Nucleus accumbens (tissue), 56 donors: ENCODE measurements around the gene PRSS3.
"Not testable (repeated sequence)": the region's sequence is repeated elsewhere in the genome, so short reads cannot be mapped to it uniquely, and the experiment has no call there.

Experiments
- DNase-seq, 56 donors: peaks; one replicate each; lab custom pipeline; 2025; lab: John Stamatoyannopoulos, UW

PRSS3 gene

DNA sequence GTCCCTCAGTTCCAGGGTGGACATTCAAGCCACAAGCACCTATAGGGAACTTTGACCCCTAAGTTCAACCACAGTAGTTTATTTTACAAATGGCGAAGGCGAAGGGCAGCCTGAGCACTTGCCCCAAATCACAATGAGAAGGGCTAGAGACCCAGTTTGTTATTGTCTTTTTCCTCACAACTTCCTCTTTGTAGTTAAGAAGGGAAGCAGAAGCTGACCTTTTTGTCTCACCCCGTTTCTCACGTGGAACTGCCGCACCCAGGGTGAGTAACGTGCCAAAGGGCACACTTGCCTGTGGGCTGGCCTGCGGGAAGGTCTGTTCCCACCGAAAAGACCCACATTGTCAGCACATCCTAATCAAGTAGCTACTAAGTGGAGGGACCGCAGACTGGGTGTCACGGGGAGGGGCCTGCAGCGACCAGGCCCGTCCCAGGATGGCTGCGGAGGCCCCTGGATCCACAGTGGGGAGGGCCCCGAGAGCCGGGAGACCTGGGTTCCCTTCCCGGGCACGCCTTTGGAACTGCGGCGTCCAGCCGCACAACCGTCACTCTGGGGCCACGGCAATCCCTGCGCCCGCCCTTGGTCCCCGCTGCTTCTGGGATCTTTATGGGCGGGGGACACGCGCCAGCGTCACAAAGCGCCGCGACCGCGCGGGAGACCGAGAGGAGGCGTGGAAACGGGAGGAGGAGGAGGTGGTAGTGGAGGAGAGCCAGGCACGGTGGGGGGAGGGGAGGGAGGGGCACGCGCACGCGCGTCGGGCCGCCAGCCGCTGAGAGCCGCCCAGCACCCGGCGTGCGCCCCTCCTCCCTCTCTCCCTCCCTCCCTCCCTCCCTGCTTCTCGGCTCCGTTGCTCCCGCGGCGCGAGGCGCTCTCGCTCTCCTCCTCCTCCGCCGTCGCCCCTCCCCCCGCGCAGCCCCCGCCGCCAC is 21.2 kb downstream of the PRSS3 start, which contains the start of gene UBE2R2:
Gene UBE2R2, plus strand, starts transcription at position 834 of the 926 bp plus-strand sequence. CDS start 598 bp downstream, outside the sequence.
- peak; percentile 73 to 98 (median 92) for DNase-seq

DNA sequence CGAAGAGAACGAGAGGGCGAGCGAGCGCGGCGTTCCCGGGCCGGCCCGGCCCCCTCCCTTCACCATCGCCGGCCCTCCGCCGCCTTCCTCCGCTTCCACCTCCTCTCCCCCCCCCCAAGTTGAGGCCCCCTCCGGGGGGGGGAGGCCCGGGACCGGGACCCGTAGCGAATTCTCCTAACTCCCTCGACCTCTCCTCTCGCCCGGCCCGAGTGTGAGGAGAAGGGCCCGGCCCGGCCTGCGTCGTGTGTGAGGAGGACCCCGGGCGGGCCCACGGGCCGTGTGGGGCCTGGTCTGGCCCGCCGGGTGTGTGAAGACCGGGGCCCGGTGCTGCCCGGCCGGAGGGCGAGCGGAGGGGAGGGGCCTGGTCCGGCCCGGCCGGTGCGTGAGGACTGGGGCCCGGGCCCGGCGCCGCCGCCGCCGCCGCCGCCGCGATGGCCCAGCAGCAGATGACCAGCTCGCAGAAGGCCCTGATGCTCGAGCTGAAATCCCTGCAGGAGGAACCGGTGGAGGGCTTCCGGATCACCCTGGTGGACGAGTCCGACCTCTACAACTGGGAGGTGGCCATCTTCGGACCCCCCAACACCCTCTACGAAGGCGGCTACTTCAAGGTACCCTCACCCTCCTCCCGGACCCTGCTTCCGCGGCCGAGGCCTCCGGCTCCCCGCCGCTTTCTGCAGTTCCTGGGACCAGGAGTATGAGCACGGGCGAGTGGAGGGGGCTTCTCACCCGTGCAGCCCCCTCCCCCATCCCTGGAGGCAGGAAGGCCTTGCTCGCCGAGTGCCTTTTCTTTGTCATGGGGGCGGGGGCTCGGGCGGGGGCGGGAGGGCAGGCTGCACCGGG is 22.2 kb downstream of the PRSS3 start:
- DNase-seq, result peak in 45 of 56 donors; percentile 19 to 88 (median 65)

DNA sequence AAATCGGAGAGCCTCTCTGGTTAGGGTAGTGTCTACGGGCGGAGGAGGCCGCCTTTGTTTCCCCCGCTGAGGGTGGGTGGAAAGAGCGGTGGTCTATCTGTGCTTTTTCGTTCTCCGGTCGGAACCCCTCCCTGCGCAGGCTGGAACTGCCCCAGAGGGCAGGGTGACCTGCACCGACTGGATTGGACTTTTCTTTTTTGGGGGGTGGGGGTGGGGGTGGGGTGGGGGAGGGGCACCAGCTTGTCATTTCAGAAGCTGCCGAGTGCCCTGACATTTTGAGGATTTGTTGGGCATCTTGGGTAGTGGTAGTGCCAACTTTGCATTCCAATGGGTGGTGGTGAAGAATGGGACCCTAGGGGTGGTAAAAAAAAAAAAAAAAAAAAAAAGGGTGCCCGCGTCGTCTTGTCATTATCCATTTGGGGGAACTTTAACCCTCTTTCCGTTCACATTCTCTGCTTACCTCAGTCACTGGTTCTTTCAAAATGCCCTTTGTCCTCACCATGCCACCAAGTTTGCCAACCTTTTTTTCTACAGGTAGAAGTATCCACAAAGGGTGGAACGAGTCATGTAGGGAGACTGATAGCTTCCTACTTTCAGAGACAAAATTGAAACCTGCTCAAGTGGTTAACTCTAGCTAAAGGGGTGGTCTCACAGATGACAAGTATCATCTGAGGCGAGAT is 22.9 kb downstream of the PRSS3 start:
- DNase-seq, result peak in 17 of 56 donors; percentile 25 to 78 (median 55)

DNA sequence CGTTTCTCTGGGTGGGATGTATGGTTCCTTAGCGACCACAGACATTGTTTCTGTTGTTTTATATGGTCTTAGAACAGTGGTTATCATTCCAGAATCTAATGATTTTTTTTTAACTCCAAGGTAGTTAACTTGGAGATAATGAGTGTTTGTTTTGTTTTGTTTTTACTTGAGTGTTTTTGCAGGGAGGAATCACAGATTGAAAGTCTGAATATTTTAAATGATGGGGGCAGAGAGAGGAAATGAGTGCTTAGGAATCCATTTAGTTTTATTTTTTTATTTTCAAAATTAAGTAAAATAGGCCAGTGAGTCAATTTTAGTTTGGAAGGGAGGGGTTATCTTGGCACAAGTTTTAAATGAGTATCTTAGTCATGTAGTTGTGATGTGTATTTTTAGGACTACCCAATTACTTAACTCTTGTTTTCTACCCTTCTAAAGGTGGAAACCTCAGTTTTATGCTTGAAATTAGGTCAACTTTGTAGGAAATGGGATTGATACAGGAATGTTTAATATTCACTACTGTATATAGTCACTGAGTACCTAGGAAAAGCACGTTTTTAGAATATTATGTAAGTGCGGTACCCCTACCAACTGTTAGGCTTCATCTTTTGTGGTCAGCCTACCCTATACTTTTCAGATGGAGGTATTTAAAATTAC is 23.6 kb downstream of the PRSS3 start:
- DNase-seq, result no peak

- no peak for DNase-seq
Measured at GRCh38 chr9:33820231-33820745, 24.9 kb downstream of the PRSS3 start.

DNA sequence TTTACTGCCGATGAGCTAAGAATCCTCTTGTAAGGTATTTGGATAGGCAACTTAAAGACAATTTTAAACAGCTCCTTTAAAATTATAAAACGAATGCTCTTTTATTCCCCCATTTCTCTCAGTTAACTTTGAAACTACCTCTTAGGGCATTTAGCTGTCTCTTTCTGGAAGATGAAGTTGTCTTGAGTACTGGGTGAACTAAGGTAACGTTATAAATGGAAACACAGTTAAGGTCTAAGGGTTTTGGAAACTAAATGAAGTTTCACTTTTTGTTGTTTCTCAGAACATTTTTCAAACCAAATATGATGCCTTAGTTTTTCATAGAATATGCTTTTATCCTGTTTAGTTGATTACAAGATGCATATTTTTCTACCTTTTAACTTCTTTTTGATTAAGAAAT is 28.4 kb downstream of the PRSS3 start:
- DNase-seq, result no peak

GRCh38 chr9:33827285-33827684 is 31.9 kb downstream of the PRSS3 start:
- not testable (repeated sequence) for DNase-seq

- DNase-seq, result not testable (repeated sequence)
Measured at GRCh38 chr9:33829641-33830230, 34.4 kb downstream of the PRSS3 start.

- DNase-seq, result no peak
Measured at GRCh38 chr9:33835625-33836260, 40.4 kb downstream of the PRSS3 start.

- DNase-seq, result not testable (repeated sequence)
Measured at GRCh38 chr9:33836261-33836660, 40.9 kb downstream of the PRSS3 start.

DNA sequence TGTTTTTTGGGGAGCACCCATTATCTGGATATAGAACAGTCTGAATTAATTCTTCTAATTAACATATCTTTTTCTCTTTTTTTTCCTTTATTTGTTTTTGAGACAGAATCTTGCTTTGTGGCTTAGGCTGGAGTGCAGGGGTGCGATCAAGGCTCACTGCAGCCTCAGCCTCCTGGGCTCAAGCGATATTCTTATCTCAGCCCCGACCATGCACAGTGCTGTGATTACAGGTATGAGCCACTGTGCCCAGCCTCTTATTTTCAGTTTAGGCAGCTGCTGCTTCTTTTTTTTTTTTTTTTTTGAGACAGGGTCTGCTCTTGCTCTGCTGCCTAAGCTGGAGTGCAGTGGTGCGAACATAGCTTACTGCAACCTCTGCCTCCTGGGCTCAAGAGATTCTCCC is 41.8 kb downstream of the PRSS3 start:
- no peak for DNase-seq

- no peak for DNase-seq
Measured at GRCh38 chr9:33840381-33840780, 45.0 kb downstream of the PRSS3 start.

DNA sequence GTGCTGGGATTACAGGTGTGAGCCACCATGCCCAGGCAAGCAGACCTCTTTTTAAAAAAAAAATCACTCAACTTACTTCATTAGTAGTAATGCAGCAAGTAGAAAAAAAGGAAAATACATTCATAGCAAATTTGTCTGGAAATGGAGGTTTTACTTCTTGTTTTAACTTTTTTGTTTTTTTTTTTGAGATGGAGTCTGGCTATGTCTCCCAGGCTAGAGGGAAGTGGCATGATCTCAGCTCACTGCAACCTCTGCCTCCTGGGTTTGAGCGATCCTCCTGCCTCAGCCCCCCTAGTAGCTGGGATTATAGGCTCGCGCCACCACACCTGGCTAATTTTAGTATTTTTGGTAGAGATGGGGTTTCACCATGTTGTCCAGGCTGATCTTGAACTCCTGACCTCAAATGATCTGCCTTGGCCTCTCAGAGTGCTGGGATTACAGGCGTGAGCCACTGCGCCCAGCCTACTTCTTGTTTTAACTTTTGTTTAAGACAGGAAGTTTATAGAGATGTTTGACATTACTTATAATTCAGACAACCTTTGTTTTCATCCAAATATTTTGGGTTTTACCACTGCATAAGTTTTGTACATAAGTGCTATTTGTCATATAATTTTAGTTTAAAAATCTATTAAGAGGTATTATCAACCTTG is 48.1 kb downstream of the PRSS3 start:
- DNase-seq, result no peak

- no peak for DNase-seq
Measured at GRCh38 chr9:33846231-33846630, 50.9 kb downstream of the PRSS3 start.

DNA sequence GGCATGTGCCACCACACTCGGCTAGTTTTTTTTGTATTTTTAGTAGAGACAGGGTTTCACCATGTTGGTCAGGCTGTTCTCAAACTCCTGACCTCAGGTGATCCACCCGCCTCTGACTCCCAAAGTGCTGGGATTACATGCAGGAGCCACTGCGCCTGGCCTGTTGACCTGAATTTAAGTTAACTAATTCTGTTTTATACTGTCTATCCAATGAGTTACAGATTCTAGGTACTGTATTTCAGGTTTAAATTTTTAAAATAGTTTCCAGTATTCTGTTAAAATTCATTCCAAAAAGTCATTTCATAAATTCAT is 52.5 kb downstream of the PRSS3 start:
- DNase-seq, result not testable (repeated sequence)
